ENCODE measurements around the gene GSG1. TPM values are rescaled to one million over a fixed set of nuclear protein-coding genes. Genes with fewer than 3 reads are reported as not detected.
"Not testable (repeated sequence)": the region's sequence is repeated elsewhere in the genome, so short reads cannot be mapped to it uniquely, and the experiment has no call there.

The GSG1 gene
- total RNA-seq, 1 donor from 2014 or later: not detected

DNA sequence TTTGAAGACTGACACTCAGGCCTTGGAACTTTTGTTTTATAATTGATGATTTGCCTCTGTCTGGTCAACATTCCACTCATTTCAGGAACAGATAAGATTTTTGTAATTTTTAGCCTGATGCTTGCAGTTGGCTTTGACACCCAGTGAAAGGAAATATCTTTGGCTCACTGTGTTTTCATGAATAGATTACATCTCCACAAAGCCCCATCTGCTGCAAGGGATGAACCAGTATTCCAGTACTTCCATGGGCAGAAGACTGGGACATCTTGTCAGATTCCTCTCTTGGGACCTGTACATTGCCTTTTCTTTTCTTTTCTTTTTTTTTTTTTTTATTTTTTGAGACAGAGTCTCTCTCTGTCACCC is 28.4 kb downstream of the GSG1 start:
- intact Hi-C loops (cut with micrococcal nuclease): no loop called here
- no peak for DNase-seq
- ATAC-seq: no peak

DNA sequence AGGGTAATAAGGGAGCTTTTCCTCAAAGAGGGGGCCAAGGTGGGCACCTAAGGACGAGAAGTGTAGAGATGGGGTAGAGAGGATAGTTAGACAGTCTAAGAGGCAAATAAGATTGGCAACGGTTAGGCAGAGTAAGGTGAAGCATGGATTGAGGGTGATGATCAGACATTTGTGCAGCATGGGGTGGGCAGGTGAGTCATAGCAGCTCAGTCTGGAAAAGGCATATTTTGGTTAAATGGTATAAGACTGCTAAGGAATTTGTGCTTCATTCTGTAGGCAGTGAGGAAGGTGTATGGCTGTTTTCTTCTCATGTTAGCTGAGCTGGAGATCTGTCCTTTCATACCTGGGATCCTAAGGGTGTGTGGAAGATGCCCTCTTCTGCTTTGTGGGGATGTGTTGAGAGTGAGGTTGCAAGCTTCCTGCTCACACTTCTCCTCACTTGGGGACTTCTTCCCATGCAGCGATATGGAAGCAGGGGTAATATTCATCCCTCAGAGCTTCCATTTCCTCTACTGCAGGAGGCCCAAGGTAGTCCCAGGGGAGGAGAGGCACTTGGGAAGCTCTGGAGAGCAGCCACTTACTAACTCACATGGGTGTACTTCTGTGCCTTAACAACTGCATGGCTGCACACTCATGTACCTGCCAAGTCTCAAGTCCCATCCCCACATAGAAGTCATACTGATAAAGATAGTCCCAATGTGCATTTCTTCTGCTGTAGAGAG is 28.9 kb downstream of the GSG1 start:
- ATAC-seq: no peak
- intact Hi-C loops (cut with micrococcal nuclease): no loop called here

DNA sequence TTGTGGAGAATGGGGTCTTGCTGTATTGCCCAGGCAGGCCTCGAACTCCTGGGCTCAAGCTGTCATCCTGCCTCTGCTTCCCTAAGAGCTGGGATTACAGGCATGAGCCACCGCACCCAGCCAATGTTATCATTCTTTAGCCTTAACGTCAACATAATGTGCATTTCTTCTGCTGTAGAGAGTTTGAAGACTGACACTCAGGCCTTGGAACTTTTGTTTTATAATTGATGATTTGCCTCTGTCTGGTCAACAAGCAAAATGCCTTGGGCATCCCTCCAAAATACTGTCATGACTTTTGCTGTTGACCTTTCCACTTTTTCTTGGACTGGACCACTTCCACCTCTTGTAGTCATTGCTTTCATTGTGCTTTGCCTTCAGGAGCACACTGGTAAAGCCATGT is 30.3 kb downstream of the GSG1 start:
- no peak for ATAC-seq
- DNase-seq: no peak
- intact Hi-C loops (cut with micrococcal nuclease): no loop called here

More for the DNA sequence above, 28.9 kb downstream of the GSG1 start:
- no peak for DNase-seq

DNA sequence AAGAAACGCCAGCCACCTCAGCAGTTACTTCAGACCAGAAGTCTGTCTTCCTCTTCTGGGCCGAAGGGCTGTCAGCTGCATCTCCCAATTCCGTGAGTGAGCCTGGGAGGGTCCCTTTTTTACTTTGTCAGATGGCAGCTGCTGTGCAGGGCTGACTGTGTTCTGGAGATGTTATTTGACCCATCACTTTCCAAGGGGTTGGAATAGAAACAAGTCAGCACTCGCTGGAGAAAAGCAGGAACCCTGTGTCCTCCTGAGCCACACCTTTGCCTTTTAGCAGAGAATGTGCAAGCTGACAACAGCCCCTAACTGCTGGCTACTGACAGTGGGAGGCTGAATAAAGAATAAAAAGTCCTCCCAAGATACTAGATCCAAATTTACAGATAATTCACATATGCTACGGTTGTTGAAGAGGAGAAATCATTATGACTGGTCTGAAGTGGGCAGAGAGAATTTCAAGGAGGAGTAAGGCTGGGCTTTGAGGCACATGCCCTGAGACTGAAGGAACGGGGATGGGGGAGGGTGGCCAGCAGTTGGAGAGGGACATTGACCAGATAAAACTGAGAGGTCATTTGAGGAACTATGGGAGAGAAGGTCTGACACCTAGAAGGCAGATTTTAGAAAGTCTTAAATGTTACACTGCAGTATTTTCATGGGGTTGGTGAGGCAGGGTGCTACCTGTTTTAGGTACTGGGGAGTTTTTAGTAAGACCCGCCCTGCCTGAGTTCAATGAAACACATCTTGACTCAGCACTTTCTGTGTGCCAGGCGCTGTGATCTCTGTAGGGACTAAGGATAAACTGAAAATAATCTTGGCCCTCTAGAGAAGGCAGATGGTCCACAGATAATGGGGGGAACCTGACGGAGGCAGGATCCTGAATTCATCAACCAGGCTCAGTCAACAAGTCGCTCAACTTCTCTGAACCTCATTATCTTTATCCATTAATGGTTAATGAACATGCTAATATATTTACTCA is 31.9 kb downstream of the GSG1 start:
- ATAC-seq: no peak
- DNase-seq: no peak
- intact Hi-C loops (cut with micrococcal nuclease): no loop called here

DNA sequence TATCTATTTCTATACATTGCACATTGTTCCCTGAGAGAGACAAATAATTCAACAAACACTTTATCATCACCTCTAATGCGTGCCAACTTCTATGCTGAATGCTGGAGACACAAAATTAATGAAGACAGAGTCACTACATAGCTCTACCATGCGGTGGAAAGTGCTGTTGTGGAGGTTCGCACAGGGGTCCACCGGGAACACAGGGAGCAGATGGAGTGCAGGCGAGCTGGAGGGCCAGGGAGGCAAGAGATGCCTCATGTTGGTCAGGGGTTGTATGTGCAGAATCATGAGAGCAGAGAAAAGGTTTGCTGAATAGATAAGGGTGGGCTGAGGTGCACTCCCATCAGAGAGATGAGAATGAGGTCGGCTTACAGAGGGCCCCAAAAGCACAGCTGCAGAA is 34.1 kb downstream of the GSG1 start:
- intact Hi-C loops (cut with micrococcal nuclease): no loop called here
- ATAC-seq: no peak
- DNase-seq: no peak

DNA sequence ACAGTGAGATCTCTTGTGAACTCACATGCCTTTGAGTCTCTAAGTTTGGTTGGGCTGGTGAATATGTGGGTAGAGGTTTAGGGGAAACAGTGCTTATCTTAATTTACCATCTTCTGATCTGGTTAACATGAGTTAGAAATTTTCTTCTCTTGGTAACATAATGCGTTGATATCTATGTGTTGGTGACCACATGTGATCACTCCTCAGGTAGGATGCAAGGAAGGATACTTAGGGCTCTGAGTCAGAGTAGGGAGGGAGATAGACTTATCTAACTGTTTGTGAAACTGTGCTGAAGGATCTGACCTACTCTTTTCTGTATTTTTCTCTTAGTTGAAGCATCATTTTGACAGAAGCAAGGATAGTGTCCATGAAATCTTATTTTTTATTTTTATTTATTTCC is 36.1 kb downstream of the GSG1 start:
- intact Hi-C loops (cut with micrococcal nuclease): no loop called here
- DNase-seq (no peak), ATAC-seq (no peak)

DNA sequence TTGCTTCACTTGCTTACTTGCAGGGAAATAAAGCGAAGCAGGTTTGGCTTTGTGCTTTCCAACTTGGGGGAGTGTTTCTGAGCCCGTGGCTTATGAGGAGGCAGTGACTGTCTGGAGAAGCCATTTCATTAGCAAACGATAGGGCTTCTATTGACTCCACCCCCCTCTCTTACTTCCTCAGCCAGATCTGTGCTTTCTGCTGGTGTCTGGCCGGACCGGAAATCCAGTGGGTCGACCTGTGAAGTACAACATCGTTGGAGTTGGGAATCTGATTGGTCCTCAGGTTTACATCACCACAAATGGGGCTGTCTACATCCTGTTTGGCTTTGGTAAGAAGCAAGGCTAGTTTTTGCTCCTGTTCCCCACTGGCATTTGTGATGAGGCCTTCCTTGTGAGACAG is 37.0 kb downstream of the GSG1 start:
- no peak for ATAC-seq
- intact Hi-C loops (cut with micrococcal nuclease): no loop called here
- no peak for DNase-seq

DNA sequence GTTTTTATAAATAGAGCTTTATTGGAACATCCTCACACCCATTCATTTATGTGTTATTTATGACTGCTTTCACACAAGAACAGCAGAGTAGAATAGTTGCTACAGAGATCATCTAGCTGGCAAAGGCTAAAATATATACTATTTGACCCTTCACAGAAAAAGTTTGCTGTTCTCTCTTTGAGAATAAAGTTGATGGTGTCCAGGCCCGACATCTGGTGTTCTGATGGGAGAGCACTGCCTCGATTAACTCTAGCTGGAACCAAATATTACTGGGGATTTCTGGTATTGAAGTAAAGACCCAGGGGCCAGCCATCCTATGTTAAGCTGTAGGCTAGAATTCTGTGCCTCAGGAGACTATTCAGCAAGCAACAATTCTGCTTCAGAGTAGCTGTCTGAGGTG is 37.5 kb downstream of the GSG1 start:
- no peak for DNase-seq
- intact Hi-C loops (cut with micrococcal nuclease): no loop called here

DNA sequence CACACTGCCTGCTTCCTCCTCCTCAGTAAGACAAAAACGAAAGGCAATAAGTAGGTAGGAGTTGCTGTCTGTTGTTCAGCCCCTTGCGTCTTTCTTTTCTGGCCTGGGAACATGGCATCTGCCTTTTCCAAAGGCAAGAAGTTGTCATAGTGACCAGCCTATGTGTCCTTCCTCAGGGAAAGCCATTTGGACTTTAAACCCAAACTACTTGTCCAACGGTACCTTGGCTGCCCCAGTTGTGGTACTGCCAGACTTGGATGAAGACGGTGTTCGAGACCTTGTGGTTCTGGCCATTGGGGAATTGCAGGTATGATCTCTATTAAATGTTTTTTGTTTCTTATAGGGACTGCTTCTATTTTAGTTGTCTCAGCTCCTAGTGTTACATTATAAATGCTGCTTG is 40.8 kb downstream of the GSG1 start:
- intact Hi-C loops (cut with micrococcal nuclease): no loop called here
- ATAC-seq (no peak), DNase-seq (no peak)

More for the DNA sequence above, 37.5 kb downstream of the GSG1 start:
- ATAC-seq: no peak

DNA sequence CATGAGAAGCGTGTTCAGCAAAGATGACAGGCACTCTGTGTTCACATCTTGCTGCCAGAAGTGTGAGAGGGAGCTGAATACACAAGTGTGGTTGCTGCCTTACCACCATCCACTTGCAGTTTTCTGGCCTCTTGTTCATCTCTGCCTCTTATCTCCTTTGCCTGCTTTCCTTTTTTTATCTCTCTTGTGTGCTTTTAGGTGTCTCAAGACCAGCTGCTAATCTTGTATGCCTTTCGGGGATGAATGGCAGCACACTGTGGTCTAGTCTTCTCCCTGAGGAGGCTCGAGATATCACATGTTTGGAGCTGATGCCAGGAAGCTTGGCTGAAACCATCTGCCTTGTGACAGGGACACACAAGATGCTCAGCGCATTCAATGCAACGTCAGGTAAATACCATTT is 42.1 kb downstream of the GSG1 start:
- DNase-seq (no peak), ATAC-seq (no peak)
- intact Hi-C loops (cut with micrococcal nuclease): no loop called here

DNA sequence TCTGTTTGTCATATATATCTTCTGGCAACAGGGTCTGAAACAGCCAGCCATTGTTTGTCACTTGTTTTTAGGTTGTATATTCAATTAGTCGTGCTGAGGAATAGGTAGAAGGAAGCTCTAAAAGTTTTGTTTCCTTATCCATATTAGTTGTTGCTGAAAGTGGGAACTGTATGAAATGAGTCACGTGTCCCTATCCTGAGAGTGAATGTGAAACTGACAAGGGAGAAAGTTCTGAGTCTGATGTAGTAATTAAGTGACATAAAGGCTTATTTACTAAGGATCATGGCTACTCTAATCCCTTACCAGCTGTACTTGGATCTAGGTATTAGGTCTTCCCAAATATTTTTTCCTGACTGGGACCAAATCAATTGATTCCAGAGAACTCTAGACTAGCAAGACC is 42.9 kb downstream of the GSG1 start:
- ATAC-seq (no peak), DNase-seq (no peak)
- intact Hi-C loops (cut with micrococcal nuclease): no loop called here

DNA sequence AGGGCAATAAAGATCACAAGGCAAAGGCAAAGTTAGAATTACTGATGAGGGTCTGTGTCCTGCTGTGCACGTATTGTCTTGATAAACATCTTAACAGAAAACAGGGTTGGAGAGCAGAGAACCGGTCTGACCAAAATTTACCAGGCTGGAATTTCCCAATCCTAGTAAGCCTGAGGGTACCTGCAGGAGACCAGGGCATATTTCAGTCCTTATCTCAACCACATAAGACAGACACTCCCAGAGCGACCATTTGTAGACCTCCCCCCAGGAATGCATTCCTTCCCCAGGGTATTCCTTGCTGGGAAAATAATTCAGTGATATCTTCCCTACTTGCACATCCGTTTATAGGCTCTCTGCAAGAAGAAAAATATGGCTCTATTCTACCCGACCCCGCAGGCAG is 49.9 kb downstream of the GSG1 start:
- ATAC-seq; intact Hi-C loops (cut with micrococcal nuclease); DNase-seq: not testable (repeated sequence)

DNA sequence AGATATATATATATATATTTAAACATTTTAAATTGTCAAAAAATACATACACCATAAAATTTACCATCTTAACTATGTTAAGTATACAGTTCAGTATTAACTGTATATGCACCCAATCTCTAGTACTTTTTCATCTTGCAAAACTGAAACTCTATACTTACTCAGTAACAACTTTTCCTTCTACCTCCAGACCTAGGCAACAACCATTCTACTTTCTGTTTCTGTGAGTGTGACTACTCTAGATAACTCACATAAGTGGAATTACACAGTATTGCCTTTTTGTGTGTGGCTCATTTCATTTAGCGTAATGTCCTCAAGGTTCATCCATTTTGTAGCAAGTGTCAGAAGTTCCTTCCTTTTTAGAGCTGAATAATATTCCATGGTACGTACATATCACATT is 51.0 kb downstream of the GSG1 start:
- no peak for ATAC-seq
- intact Hi-C loops (cut with micrococcal nuclease): no loop called here
- DNase-seq: no peak

DNA sequence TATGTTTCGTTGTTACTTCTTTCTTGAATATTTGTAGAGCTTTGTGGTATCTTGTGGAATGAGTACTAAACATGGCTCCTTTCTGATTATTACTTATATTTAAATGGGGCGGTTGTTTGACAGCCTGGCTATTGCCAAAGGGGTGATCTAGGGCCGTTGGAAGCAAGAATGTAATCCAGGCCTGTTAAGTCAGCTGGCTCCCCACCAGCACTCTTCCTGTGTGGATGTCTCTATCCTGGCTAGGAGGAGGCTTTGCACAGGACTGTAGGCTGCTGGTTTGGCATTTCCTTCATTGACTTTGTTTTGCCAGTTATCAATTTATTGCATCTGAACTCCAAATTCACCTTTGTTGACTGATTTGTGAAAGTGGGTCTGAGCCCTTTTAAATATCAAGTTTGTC is 53.7 kb downstream of the GSG1 start:
- intact Hi-C loops (cut with micrococcal nuclease): no loop called here
- peak; percentile 38 for ATAC-seq

DNA sequence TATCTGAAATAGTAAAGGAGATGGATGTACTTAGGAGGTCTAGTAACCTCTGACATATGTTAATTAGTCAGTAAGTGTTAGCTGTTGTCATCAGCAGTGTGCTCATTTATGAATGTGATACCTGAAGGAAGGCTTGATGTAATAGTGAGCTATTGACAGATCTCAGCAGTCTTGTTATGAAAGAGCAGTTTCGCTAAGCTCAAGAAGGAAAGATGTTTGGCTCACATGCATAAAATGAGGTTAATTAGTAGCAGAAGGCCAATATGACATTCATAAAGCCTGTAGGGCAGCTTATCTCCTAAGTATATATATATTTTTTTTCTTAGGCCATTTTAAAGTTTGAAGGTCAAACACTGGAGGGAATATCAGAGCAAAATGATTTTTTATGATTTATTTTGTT is 56.5 kb downstream of the GSG1 start:
- no peak for DNase-seq
- no peak for ATAC-seq
- intact Hi-C loops (cut with micrococcal nuclease): no loop called here

More for the DNA sequence above, 53.7 kb downstream of the GSG1 start:
- no peak for DNase-seq

DNA sequence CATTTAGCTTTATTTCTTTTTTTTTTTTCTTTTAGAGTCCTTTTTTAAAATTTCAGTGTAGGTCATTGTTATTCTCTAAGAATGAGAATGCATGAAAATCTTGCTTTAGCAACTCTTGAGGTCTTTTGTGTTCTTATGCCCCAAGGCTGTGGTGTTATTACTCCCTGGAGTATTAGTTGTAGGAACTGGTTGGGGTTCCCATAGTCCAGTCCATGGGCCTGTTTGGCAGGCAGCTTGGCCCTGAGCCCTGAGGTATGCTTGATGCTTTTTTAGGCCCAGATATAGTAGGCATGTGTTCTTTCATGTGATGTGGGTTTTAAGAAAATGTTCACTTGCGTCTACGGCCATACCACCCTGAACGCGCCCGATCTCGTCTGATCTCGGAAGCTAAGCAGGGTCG is 57.7 kb downstream of the GSG1 start:
- intact Hi-C loops (cut with micrococcal nuclease): no loop called here
- ATAC-seq (no peak), DNase-seq (no peak)

DNA sequence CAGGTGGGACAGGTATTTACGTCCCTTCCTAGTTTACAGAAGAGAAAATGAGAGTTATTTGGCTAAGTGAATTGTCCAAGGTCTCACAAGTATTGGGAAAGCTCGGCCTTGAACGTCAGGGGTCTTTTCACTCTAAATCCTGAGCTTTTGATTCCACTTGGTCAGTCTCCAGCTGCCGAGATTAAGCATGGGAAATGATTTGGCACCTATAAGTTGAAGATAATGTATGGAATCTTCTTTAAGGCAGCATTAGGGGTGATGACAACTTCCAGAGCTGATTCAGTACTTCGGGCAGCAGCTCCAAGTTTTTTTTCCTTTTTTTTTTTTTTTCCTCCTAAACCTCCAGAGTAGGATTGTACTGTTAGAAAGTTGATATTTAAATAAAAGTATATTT is 58.6 kb downstream of the GSG1 start:
- DNase-seq (no peak), ATAC-seq (no peak)
- intact Hi-C loops (cut with micrococcal nuclease): no loop called here

DNA sequence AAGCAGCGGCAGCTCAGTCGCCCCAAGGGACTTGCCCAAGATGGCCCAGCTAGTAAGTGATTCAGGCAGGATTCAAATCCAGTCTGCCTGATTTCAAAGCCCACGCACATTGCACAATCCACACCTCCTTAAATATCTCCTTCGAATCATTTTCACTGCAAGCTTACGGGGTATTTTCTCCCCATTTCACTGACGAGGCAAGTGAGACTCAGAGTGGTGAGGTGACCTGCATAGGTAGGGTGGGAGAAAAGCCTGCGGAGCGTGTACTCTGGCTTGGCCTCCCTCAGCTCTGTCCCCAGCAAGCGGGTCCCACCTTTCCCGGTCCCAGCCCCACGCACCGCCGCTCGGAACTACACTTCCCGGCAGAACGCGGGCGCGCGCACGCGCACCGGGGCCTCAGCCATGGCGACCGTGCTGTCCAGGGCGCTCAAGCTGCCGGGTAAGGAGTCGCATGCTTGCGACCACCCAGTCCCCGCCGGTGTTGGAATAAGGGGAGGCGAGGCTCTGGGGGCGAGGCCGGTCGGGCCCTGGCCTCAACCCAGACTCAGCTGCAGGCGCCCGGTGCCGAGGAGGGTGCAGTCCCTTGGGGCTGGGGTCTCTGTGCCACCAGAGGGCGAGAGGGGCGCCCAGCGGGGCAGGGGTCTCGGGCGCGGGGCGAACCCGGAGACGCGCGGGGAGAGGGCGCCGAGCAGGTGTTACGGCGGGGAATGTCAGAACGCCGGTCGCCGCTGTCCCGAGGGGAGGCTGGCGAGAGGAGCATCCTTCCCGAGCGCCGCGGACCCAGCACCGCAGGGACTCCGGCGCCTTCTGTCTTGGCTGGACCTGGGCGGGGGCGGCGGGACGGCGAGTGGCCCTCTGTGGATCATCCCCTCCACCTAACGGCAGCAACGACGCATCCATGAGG is 59.2 kb downstream of the GSG1 start, which contains the start of gene FAM234B:
Gene FAM234B (plus strand): TSS at position 380 of the 904 bp plus-strand sequence. CDS start 23 bp downstream, at position 403.
- ATAC-seq: peak; percentile 99
- intact Hi-C loops (cut with micrococcal nuclease): no loop called here
- DNase-seq: peak; percentile 92

DNA sequence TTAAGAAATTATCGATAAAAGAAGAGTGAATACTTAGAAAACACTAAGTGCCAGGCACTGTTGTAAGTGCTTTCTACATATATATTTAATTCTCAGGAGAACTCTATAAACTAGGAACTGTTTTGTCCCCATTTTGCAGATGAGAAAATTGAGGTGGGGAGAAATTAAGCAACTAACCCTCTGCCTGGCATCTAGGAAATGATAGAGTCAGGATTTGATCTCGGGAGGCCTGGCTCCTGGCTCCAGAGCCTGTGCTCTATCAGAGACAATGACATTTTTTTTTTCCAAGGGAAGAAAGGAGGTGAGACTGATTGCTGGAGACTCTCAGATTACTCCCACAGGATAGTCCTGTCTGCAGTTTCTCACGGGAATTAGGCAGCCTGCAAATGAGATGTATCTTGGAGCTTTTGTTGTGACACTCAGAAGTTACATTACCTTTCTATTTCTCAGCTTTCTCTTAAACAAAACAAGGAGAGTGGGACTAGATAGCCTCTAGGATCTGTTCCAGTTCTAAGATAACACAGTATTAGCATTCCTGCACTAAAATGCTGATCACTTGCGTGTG is 60.7 kb downstream of the GSG1 start:
- intact Hi-C loops (cut with micrococcal nuclease): no loop called here
- ATAC-seq: no peak
- DNase-seq: no peak

Measured in left ventricle myocardium superior (tissue), 1 donor.